HEK293 (cell line): ENCODE results near the gene OR14I1.

Experiments
- CTCF ChIA-PET: fragments of 350-600 bp; formaldehyde crosslinking; extraction: SDS; loops from one replicate; lab custom pipeline; 2021; ENCODE audit warnings: antibody characterized with exemption; lab: Yijun Ruan, JAX
- POLR2A ChIA-PET: fragments of 300-600 bp; formaldehyde crosslinking; extraction: SDS; loops from one replicate; lab custom pipeline; 2020; ENCODE audit warnings: antibody characterized with exemption, inconsistent platforms; lab: Yijun Ruan, JAX
- H3K27ac ChIP-seq: fragments of 200-500 bp; sonication (Bioruptor generic); 2 replicates; pipeline ENCODE4 v1.5.1; 2014; ENCODE audit warnings: low read depth, low read length, control low read depth, inconsistent platforms; ENCODE audit errors: extremely low read depth
- H3K36me3 ChIP-seq, 2 experiments: fragments of 200-500 bp in 1 of 2; sonication (Bioruptor generic) in 1 of 2; 1 replicate in 1 of 2; 2 replicates in 1 of 2; pipeline ENCODE4 v1.5.1; 2014 to 2017; ENCODE audit warnings: inconsistent platforms in 2 of 2, low read length in 2 of 2; ENCODE audit not compliant: control insufficient read depth in 2 of 2, insufficient read depth in 1 of 2
- H3K4me1 ChIP-seq: fragments of 200-500 bp; sonication (Bioruptor generic); 2 replicates; pipeline ENCODE4 v1.5.1; 2014; ENCODE audit warnings: mild to moderate bottlenecking, low read length, inconsistent platforms; ENCODE audit not compliant: control insufficient read depth, insufficient read depth
- H3K4me3 ChIP-seq: 2 replicates; pipeline ENCODE4 v1.5.1; 2011; ENCODE audit warnings: low read depth, mild to moderate bottlenecking, control low read depth, low read length, moderate library complexity
- H3K9me3 ChIP-seq: fragments of 200-500 bp; sonication (Bioruptor generic); 2 replicates; pipeline ENCODE4 v1.5.1; 2014; ENCODE audit warnings: low read depth, low read length, inconsistent platforms; ENCODE audit not compliant: control insufficient read depth, insufficient read depth
- EGR2 ChIP-seq: fragments of 450-650 bp; formaldehyde crosslinking; IDR thresholded peaks from 2 replicates; pipeline ENCODE4 v1.5.1; 2016; ENCODE audit warnings: low read depth, missing biosample characterization, missing genetic modification characterization
- HOXC10 ChIP-seq: sonication (generic); formaldehyde crosslinking; IDR thresholded peaks from 2 replicates; pipeline ENCODE4 v1.8.1; 2023; ENCODE audit warnings: mild to moderate bottlenecking, missing genetic modification reagents
- KLF1 ChIP-seq: fragments of 450-650 bp; formaldehyde crosslinking; IDR thresholded peaks from 2 replicates; pipeline ENCODE4 v1.5.1; 2016; ENCODE audit warnings: missing biosample characterization, missing genetic modification characterization
- KLF7 ChIP-seq: fragments of 450-650 bp; formaldehyde crosslinking; IDR thresholded peaks from 2 replicates; pipeline ENCODE4 v1.5.1; 2016; ENCODE audit warnings: missing biosample characterization, missing genetic modification characterization, borderline replicate concordance
- PRDM1 ChIP-seq: fragments of 450-650 bp; formaldehyde crosslinking; IDR thresholded peaks from 2 replicates; pipeline ENCODE4; 2016; ENCODE audit warnings: missing biosample characterization, missing genetic modification characterization
- SP2 ChIP-seq: fragments of 450-650 bp; formaldehyde crosslinking; IDR thresholded peaks from 2 replicates; pipeline ENCODE4 v1.5.1; 2016; ENCODE audit warnings: missing biosample characterization, missing genetic modification characterization
- YY1 ChIP-seq: fragments of 450-650 bp; formaldehyde crosslinking; IDR thresholded peaks from 2 replicates; pipeline ENCODE4 v1.5.1; 2018; ENCODE audit warnings: missing biosample characterization, missing genetic modification characterization
- ZFP41 ChIP-seq: fragments of 450-650 bp; formaldehyde crosslinking; IDR thresholded peaks from 2 replicates; pipeline ENCODE4 v1.5.1; 2016; ENCODE audit warnings: missing biosample characterization, missing genetic modification characterization, borderline replicate concordance
- ZFP69B ChIP-seq: fragments of 450-650 bp; formaldehyde crosslinking; IDR thresholded peaks from 2 replicates; pipeline ENCODE4 v1.5.1; 2016; ENCODE audit warnings: missing biosample characterization, missing genetic modification characterization
- ZNF157 ChIP-seq: fragments of 450-650 bp; formaldehyde crosslinking; IDR thresholded peaks from 2 replicates; pipeline ENCODE4 v1.5.1; 2016; ENCODE audit warnings: missing biosample characterization, missing genetic modification characterization
- ZNF169 ChIP-seq: fragments of 450-650 bp; formaldehyde crosslinking; IDR thresholded peaks from 2 replicates; pipeline ENCODE4 v1.5.1; 2016; ENCODE audit warnings: missing biosample characterization, missing genetic modification characterization
- ZNF23 ChIP-seq: fragments of 450-650 bp; formaldehyde crosslinking; IDR thresholded peaks from 2 replicates; pipeline ENCODE4 v1.5.1; 2016; ENCODE audit warnings: missing biosample characterization, missing genetic modification characterization, borderline replicate concordance
- ZNF426 ChIP-seq: fragments of 450-650 bp; formaldehyde crosslinking; IDR thresholded peaks from 2 replicates; pipeline ENCODE4 v1.5.1; 2017; ENCODE audit warnings: missing biosample characterization, missing genetic modification characterization, mild to moderate bottlenecking, inconsistent platforms, moderate library complexity
- ZNF530 ChIP-seq: fragments of 450-650 bp; formaldehyde crosslinking; IDR thresholded peaks from 2 replicates; pipeline ENCODE4 v1.5.1; 2016; ENCODE audit warnings: low read depth, missing biosample characterization, missing genetic modification characterization
- ZSCAN16 ChIP-seq: fragments of 450-650 bp; formaldehyde crosslinking; IDR thresholded peaks from 2 replicates; pipeline ENCODE4 v1.5.1; 2016; ENCODE audit warnings: missing biosample characterization, missing genetic modification characterization
- TF ChIP-seq, protein P1 (sequence below): fragments of 450-650 bp; formaldehyde crosslinking; conservative IDR thresholded peaks from 2 replicates; pipeline ENCODE4 v1.5.1; 2016; ENCODE audit warnings: low read depth, missing biosample characterization, missing genetic modification characterization
- TF ChIP-seq, protein P2 (sequence below): fragments of 450-650 bp; formaldehyde crosslinking; IDR thresholded peaks from 2 replicates; pipeline ENCODE4 v1.5.1; 2016; ENCODE audit warnings: missing biosample characterization, missing genetic modification characterization, low read depth
- TF ChIP-seq, protein P3 (sequence below): fragments of 450-650 bp; formaldehyde crosslinking; IDR thresholded peaks from 2 replicates; pipeline ENCODE4 v1.5.1; 2016; ENCODE audit warnings: missing biosample characterization, missing genetic modification characterization
- TF ChIP-seq, protein P4 (sequence below): fragments of 450-650 bp; formaldehyde crosslinking; IDR thresholded peaks from 2 replicates; pipeline ENCODE4 v1.5.1; 2017; ENCODE audit warnings: missing biosample characterization, missing genetic modification characterization
- TF ChIP-seq, protein P5 (sequence below): fragments of 450-650 bp; formaldehyde crosslinking; conservative IDR thresholded peaks from 2 replicates; pipeline ENCODE4 v1.5.1; 2016; ENCODE audit warnings: low read depth, missing biosample characterization, missing genetic modification characterization

The OR14I1 gene

DNA sequence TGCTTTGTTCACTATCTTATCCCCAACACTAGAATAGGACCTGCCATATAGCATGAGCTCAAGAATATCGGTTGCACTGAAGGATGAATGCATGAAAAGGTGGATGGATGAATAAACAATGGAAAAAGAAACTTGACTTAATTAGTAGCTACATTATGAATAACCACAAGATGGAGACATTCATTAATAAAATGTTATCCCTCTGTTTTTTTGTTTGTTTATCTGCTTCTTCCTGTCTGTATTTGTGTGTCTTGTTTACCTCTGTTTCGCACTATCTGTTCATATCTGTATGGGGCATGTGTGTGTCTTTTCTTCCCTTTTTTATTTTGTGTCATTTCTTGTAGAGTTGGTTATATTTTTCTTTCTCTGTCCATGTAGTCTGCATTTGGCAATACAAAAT is 1.1 kb upstream of the OR14I1 start (continued):
- TF ChIP-seq, protein P1, sequence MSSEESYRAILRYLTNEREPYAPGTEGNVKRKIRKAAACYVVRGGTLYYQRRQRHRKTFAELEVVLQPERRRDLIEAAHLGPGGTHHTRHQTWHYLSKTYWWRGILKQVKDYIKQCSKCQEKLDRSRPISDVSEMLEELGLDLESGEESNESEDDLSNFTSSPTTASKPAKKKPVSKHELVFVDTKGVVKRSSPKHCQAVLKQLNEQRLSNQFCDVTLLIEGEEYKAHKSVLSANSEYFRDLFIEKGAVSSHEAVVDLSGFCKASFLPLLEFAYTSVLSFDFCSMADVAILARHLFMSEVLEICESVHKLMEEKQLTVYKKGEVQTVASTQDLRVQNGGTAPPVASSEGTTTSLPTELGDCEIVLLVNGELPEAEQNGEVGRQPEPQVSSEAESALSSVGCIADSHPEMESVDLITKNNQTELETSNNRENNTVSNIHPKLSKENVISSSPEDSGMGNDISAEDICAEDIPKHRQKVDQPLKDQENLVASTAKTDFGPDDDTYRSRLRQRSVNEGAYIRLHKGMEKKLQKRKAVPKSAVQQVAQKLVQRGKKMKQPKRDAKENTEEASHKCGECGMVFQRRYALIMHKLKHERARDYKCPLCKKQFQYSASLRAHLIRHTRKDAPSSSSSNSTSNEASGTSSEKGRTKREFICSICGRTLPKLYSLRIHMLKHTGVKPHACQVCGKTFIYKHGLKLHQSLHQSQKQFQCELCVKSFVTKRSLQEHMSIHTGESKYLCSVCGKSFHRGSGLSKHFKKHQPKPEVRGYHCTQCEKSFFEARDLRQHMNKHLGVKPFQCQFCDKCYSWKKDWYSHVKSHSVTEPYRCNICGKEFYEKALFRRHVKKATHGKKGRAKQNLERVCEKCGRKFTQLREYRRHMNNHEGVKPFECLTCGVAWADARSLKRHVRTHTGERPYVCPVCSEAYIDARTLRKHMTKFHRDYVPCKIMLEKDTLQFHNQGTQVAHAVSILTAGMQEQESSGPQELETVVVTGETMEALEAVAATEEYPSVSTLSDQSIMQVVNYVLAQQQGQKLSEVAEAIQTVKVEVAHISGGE (tag by site-specific recombination), result no peak
- TF ChIP-seq, protein P2, sequence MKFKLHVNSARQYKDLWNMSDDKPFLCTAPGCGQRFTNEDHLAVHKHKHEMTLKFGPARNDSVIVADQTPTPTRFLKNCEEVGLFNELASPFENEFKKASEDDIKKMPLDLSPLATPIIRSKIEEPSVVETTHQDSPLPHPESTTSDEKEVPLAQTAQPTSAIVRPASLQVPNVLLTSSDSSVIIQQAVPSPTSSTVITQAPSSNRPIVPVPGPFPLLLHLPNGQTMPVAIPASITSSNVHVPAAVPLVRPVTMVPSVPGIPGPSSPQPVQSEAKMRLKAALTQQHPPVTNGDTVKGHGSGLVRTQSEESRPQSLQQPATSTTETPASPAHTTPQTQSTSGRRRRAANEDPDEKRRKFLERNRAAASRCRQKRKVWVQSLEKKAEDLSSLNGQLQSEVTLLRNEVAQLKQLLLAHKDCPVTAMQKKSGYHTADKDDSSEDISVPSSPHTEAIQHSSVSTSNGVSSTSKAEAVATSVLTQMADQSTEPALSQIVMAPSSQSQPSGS (tag by site-specific recombination), result no peak
- no peak for TF ChIP-seq ZNF23 (tag by site-specific recombination)
- TF ChIP-seq, protein P3, sequence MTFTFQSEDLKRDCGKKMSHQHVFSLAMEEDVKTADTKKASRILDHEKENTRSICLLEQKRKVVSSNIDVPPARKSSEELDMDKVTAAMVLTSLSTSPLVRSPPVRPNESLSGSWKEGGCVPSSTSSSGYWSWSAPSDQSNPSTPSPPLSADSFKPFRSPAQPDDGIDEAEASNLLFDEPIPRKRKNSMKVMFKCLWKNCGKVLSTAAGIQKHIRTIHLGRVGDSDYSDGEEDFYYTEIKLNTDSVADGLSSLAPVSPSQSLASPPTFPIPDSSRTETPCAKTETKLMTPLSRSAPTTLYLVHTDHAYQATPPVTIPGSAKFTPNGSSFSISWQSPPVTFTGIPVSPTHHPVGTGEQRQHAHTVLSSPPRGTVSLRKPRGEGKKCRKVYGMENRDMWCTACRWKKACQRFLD (tag by site-specific recombination), result no peak
- no peak for TF ChIP-seq PRDM1 (tag by site-specific recombination)
- no peak for TF ChIP-seq KLF7
- no peak for TF ChIP-seq ZNF157 (tag by site-specific recombination)
- TF ChIP-seq ZFP69B, result no peak
- no peak for TF ChIP-seq HOXC10 (CRISPR knock-in tag)
- TF ChIP-seq SP2, result no peak

DNA sequence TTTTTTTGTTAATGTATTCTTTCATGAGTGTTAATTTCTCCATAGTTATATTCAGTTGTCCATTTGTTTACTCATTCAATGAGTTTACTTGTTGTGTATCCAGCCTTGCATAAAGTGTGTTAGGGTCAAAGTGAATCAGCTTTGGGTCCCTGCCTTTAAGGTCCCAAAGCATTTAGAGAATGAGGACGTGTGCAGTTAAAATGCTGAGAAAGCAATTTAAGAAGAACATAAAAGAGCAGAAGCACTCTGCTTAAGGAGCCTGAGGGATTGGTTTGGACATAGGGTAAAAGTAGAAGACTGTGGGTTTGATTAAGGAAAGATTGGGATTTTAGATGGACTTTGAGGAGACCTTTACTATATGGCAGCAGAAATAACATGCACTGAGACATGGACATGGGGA is 3.5 kb downstream of the OR14I1 start:
- POLR2A ChIA-PET, result no interaction called here
- no peaks in the 10 kb centered on the region for H3K36me3 ChIP-seq
- no peak overlapping the region for H3K4me3 ChIP-seq
- no peaks in the 10 kb centered on the region for H3K9me3 ChIP-seq
- H3K27ac ChIP-seq, result no peak overlapping the region
- TF ChIP-seq, protein P4, sequence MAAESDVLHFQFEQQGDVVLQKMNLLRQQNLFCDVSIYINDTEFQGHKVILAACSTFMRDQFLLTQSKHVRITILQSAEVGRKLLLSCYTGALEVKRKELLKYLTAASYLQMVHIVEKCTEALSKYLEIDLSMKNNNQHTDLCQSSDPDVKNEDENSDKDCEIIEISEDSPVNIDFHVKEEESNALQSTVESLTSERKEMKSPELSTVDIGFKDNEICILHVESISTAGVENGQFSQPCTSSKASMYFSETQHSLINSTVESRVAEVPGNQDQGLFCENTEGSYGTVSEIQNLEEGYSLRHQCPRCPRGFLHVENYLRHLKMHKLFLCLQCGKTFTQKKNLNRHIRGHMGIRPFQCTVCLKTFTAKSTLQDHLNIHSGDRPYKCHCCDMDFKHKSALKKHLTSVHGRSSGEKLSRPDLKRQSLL, result no peak
- TF ChIP-seq ZSCAN16 (tag by site-specific recombination), result no peak
- no peak for TF ChIP-seq ZNF169 (tag by site-specific recombination)
- TF ChIP-seq EGR2, result no peak
- TF ChIP-seq, protein P5, sequence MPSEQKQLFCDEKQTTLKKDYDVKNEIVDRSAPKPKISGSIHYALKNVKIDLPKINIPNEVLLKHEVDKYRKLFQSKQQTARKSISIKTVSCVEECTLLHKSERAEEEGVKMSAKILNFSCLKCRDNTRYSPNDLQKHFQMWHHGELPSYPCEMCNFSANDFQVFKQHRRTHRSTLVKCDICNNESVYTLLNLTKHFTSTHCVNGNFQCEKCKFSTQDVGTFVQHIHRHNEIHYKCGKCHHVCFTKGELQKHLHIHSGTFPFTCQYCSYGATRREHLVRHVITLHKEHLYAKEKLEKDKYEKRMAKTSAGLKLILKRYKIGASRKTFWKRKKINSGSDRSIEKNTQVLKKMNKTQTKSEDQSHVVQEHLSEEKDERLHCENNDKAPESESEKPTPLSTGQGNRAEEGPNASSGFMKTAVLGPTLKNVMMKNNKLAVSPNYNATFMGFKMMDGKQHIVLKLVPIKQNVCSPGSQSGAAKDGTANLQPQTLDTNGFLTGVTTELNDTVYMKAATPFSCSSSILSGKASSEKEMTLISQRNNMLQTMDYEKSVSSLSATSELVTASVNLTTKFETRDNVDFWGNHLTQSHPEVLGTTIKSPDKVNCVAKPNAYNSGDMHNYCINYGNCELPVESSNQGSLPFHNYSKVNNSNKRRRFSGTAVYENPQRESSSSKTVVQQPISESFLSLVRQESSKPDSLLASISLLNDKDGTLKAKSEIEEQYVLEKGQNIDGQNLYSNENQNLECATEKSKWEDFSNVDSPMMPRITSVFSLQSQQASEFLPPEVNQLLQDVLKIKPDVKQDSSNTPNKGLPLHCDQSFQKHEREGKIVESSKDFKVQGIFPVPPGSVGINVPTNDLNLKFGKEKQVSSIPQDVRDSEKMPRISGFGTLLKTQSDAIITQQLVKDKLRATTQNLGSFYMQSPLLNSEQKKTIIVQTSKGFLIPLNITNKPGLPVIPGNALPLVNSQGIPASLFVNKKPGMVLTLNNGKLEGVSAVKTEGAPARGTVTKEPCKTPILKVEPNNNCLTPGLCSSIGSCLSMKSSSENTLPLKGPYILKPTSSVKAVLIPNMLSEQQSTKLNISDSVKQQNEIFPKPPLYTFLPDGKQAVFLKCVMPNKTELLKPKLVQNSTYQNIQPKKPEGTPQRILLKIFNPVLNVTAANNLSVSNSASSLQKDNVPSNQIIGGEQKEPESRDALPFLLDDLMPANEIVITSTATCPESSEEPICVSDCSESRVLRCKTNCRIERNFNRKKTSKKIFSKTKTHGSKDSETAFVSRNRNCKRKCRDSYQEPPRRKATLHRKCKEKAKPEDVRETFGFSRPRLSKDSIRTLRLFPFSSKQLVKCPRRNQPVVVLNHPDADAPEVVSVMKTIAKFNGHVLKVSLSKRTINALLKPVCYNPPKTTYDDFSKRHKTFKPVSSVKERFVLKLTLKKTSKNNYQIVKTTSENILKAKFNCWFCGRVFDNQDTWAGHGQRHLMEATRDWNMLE (tag by site-specific recombination), result no peak
- TF ChIP-seq ZNF426 (tag by site-specific recombination), result no peak
- TF ChIP-seq ZNF530, result no peak
- no peak for TF ChIP-seq YY1 (tag by site-specific recombination)
- TF ChIP-seq ZFP41 (tag by site-specific recombination), result no peak
- no peak for TF ChIP-seq ZFP69B
- TF ChIP-seq KLF1 (tag by site-specific recombination), result no peak
- CTCF ChIA-PET, result no interaction called here
- H3K4me1 ChIP-seq, result no peaks in the 10 kb centered on the region
